Tibial nerve (tissue), 3 donors: Measurements from ENCODE around the gene GAS2.

Source experiments
- CTCF ChIP-seq, 5 experiments: fragments of 200-600 bp in 3 of 5; fragments of 450-650 bp in 2 of 5; sonication (generic) in 3 of 5; IDR thresholded peaks; one replicate each; pipeline ENCODE4 v1.5.1; 2016 to 2019; ENCODE audit warnings: antibody characterized with exemption in 5 of 5, mild to moderate bottlenecking in 3 of 5, moderate library complexity in 2 of 5
- POLR2A ChIP-seq, 2 donors: fragments of 450-650 bp; IDR thresholded peaks; one replicate each; pipeline ENCODE4 v1.6.1; 2017; ENCODE audit warnings: antibody characterized with exemption in 2 of 2, mild to moderate bottlenecking in 2 of 2, moderate library complexity in 2 of 2

DNA sequence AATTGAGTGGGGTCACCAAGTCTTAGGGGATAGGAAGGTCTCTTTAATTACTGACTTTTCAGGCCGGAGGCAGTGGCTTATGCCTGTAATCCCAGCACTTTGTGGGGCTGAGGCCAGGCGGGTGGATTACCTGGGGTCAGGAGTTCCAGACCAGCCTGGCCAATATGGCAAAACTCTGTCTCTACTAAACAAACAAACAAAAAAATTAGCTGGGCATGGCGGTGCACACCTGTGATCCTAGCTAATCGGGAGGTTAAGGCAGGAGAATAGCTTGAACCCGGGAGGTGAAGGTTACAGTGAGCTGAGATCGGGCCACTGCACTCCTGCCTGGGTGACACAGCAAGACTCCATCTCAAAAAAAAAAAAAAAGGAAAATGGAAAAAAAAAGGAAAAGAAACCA, 39.0 kb upstream of the GAS2 start:
- TF ChIP-seq CTCF (IDR thresholded peaks at IDR 0.05) (no peak), POLR2A (IDR thresholded peaks at IDR 0.05) (no peak)
